Pulmonary artery endothelial cell (primary cell): ENCODE data around the gene RASGRP4. TPM values are rescaled to one million over a fixed set of nuclear protein-coding genes. Genes with fewer than 3 reads are reported as not detected.
"Not testable (repeated sequence)": the region's sequence is repeated elsewhere in the genome, so short reads cannot be mapped to it uniquely, and the experiment has no call there.

Source experiments
- DNase-seq: peaks from one replicate; pipeline ENCODE4 v3.0.0-alpha.2; 2011; ENCODE audit warnings: low read depth, low spot score
- total RNA-seq: library from RNA; depleted of rRNA; stranded (reverse); fragments of >200 nt; gene quantifications from 2 replicates; pipeline ENCODE4 v1.2.3, GENCODE V29; 2014

Gene RASGRP4
- total RNA-seq, 1 donor from 2014 or later: not detected

GRCh38 chr19:38449518-38449917, 23.5 kb upstream of the RASGRP4 start:
- no peak for DNase-seq

- no peak for DNase-seq
Observed at GRCh38 chr19:38448225-38448624, 22.2 kb upstream of the RASGRP4 start.

DNA sequence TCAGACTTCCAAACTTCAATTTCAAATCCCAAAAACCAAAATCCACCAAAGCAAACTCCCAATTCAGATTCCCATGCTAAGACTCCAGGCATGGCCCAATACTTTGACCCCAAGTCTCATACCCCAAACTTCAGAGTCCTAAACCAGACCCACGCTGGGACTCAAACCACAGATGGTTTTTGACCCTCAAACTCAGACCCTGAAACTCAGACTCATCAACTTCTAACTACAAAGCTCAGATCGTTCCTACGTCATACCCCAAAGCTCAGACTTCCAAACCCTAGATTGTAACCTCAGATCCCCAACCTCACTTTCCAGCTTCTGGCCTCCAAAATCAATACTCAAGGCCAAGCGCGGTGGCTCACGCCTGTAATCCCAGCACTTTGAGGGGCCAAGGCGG, 19.3 kb upstream of the RASGRP4 start:
- DNase-seq: no peak

DNA sequence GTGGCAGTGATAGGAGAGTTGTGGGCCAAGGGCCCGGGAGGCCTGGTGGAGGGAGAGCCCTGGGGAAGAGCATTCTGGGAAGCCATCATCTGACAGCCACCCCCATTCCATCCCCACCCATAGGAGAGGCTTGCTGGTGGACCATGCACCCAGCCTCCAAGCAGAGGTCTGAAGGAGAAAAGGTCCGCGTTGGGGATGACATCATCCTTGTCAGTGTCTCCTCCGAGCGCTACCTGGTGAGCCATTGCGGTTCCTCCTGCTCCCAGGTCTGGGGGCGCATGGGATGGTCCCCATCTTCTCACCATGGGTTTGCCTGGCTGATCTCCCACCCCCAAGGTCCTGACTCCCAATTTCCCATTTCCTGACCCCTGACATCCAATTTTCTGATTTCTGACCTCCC, 18.0 kb upstream of the RASGRP4 start:
- no peak for DNase-seq

GRCh38 chr19:38443458-38443999, 17.5 kb upstream of the RASGRP4 start:
- no peak for DNase-seq

DNA sequence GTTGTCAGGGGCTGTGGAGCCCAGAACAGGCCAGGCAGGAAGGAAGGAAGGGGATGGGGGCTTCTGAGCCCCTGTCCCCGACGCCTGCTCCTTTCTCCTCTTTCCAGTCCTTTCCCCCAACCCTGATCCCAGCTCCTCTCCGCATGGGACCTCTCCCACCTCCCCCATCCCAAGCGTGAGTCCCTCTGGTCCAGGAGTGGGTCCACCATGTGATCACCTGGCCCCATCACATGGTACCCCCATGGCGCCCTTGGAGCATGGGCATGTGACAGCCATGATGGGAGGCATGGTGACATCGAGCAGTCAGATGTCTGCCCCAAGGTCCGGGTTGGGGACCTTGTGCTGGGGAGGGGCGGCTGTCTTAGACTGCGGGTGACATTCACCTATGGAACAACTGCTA, 16.7 kb upstream of the RASGRP4 start:
- no peak for DNase-seq

DNA sequence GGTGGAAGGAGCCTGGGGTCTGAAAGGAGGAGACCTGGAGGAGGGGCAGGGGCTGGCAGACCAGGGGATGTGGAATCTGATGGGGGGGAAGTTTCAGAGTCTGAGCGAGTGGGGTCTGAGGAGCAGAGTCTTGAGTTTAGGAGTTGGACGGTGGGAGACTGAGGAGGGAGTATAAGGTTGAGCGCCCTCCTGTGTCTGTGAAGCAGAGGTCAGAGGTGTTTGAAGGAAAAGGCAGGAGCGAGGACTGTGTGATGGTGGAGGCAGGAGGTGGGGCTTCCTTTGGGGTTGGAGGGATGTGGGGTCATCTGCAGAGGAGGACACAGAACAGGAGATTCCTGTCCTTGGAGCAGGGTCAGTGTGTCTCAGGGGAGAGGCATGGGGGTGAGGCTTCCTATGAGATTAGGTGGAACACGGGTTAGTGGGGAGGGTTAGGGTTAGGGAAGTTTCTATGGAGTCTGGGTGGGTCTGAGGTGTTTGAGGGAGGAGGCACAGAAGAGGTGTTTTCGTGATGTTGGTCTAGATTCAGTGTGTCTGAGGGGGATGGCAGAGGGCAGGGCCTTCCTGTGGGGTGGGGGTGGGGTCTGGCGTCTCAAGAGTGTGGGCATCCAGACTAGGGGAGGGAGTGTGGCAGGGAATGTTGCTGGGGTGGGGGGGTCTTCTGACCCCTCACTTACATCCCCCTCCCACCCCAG, 15.8 kb upstream of the RASGRP4 start:
- no peak for DNase-seq

GRCh38 chr19:38440592-38440991, 14.6 kb upstream of the RASGRP4 start:
- no peak for DNase-seq

GRCh38 chr19:38437917-38438316, 11.9 kb upstream of the RASGRP4 start:
- no peak for DNase-seq

GRCh38 chr19:38437295-38437694, 11.3 kb upstream of the RASGRP4 start:
- DNase-seq: no peak

DNA sequence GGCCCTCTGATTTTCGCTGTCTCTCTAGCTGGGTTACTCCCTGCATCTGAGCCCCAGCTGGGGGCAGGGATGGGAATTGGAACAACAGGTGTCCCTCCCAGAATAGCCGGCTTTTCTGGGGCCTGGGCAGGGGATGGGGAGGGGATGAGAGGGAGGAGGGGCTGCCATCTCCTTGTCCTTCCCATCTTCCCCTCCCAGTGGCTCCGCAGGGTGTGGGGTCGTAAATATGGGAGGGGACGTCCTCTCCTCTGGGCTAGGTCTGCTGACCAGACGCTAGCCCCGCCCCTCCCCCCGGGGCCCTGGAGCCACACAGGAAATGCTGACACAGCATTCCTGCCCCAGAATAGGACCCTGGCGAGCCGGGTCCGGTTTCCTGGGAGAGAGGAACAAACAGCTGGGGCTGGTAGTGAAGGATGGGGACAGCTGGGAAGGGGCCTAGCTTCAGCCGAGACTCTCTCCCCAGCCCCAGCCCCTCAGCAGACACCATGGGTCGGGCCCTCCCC, 8.6 kb upstream of the RASGRP4 start:
- DNase-seq: no peak

- DNase-seq: no peak
Observed at GRCh38 chr19:38433268-38433733, 7.3 kb upstream of the RASGRP4 start, which contains the start of gene RYR1. Gene RYR1, plus strand, starts transcription at chr19:38433691. Its CDS starts 139 bp downstream, at chr19:38433830.

GRCh38 chr19:38430931-38431330, 4.9 kb upstream of the RASGRP4 start:
- no peak for DNase-seq

DNA sequence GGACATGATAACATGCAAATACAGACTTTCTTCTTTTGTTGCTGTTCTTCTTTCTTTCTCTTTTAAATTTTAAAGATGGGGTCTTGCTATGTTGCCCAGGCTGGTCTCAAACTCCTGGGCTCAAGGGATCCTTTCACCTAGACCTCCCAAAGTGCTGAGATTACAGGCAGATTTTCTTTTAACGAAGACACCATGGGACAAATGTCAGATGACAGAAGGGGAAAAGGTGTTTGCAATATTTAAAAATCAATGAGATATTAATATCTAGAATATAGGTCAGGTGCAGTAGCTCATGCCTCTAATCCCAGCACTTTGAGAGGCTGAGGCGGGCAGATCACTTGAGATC, 3.8 kb upstream of the RASGRP4 start:
- no peak for DNase-seq

DNA sequence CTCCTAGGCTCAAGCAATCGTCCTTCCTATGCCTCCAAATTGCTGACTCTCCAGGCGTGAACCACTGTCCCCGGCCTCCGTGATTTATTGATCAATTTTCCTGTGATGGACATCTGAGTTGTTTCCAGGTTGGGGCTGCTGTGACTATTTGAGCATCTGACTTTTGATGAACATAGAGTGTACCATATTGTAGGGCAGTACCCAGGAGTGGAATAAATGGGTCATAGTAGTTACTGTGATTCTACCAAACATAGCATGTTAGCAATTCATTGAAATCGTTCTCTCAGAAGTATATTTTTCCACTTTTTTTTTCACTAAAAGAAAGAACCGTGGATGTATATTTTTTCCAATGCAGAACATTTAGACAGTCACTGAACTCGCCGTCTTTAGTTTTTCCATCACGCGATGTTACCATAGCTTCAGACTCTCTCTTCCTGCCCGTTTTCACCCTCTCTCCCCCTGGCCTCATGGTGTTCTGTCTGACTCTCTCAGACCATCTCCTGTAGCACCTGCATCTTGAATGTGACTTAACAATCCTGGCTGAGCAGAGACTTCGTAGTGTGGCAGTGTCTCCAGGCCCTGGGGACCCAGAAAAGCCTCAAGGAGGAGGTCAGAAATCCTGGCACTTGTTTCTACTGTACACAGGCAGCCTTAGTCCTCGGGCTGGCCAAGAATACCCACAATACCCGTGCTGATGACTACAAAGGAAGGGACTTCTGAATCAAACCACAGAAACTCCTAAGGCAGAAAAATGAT, 3.2 kb upstream of the RASGRP4 start:
- no peak for DNase-seq

- not testable (repeated sequence) for DNase-seq
Observed at GRCh38 chr19:38427035-38427677, 1.1 kb upstream of the RASGRP4 start.

DNA sequence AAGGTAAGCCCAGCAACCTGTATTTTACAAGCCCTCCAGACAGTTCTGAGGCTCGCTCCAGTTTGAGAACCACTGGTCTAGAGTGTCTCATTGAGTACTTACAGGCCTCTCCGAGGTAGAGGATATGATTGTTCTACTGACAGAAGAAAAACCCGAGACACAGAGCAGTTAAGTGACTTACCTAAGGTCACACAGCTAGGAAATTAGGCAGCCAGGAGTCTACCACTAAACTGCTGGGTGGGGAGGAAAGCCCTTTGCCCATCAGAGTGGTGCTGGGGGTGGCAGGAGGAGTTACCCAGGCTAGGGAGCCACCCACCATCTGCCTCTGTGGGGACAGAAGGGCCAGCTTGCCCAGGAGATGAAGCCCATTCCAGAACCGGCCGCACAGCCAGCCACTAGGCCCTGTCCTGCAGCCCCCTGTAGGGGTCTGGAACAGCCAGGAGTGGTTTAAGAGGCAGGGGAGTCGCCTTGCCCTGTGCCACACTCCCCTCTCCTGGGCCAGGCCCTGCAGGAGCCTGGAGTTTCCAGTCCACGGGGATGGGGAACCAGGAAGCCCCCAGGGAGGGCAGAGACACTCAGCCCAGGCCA, 703 bp downstream of the RASGRP4 start:
- no peak for DNase-seq

DNA sequence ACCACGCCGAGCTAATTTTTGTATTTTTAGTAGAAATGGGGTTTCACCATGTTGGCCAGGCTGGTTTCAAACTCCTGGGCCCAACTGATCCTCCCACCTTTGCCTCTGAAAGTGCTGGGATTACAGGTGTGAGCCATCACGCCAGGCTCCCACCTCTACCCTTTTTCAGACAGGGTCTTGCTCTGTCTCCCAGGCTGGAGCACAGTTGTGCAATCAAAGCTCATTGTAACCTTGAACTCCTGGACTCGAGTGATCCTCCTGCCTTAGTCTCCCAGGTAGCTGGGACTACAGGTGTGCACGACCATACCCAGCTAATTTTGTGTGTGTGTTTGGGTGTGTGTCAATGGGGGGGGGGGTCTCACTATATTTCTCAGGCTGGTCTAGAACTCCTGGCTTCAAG, 1.7 kb downstream of the RASGRP4 start:
- DNase-seq: no peak

DNA sequence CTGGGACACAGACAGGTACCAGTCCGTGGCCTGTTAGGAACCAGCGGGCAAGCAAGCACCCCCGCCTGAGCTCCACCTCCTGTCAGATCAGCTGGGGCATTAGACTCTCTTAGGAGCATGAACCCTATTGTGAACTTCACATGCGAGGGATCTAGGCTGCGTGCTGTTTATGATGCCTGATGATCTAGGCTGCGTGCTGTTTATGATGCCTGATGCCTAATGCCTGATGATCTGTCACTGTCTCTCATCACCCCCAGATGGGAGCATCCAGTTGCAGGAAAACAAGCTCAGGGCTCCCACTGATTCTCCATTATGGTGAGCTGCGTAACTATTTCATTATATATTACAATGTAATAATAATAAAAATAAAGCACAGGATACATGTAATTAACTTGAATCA, 3.6 kb downstream of the RASGRP4 start:
- DNase-seq: no peak

DNA sequence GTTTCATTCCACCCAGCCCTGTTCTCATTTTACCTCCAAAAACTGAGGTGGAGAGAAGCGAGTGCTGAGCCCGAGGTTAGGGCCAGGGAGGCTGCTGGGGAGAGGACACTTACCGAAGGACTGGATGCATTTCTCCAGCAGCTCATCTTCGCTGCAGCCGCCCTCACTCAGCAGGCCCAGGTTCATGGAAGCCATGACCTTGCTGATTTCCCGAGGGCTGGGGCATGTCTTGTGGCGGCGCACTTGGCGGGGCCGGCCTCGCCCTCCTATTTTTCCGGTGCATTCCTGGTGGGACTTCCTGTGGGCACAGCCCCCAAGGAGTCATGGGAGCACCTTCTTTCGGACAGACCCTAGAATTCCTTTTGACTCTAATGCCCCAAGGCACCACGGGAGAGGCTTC, 4.2 kb downstream of the RASGRP4 start:
- no peak for DNase-seq

GRCh38 chr19:38420935-38421334, 5.1 kb downstream of the RASGRP4 start:
- DNase-seq: no peak
